Stomach (tissue), 9 donors: Measurements from ENCODE around the gene PYCR2. TPM values are rescaled to one million over a fixed set of nuclear protein-coding genes. Genes with fewer than 3 reads are reported as not detected.

Experiments used
- DNase-seq, 2 donors: peaks; one replicate each; pipeline versions ENCODE4 v3.0.0 to v3.0.0-alpha.2; 2013 to 2019
- H3K27ac ChIP-seq, 5 donors: fragments of 200-600 bp in 4 of 5; sonication (generic) in 4 of 5; one replicate each; pipeline ENCODE4 v1.5.1; 2013 to 2019; ENCODE audit warnings: mild to moderate bottlenecking in 1 of 5, moderate library complexity in 1 of 5
- H3K27me3 ChIP-seq, 3 donors: fragments of 200-600 bp; sonication (generic); one replicate each; pipeline ENCODE4 v1.5.1; 2017 to 2019; ENCODE audit warnings: mixed run types in 1 of 3
- H3K36me3 ChIP-seq, 4 donors: fragments of 200-600 bp; sonication (generic); 1 replicate in 3 of 4; 2 replicates in 1 of 4; pipeline ENCODE4 v1.5.1; 2016 to 2019
- H3K4me1 ChIP-seq, 4 donors: fragments of 200-600 bp; sonication (generic); one replicate each; pipeline ENCODE4 v1.5.1; 2016 to 2019
- H3K4me3 ChIP-seq, 4 donors: fragments of 200-600 bp; sonication (generic) in 3 of 4; one replicate each; pipeline ENCODE4 v1.5.1; 2016 to 2019; ENCODE audit warnings: mild to moderate bottlenecking in 1 of 4
- H3K9me3 ChIP-seq, 4 donors: fragments of 200-600 bp; sonication (generic); one replicate each; pipeline ENCODE4 v1.5.1; 2016 to 2019
- EP300 ChIP-seq: sonication (generic); formaldehyde crosslinking; IDR thresholded peaks from one replicate; pipeline ENCODE4 v1.6.1; 2017; ENCODE audit warnings: antibody characterized with exemption
- POLR2A ChIP-seq, 4 donors: fragments of 450-650 bp; IDR thresholded peaks; one replicate each; pipeline ENCODE4 v1.6.1; 2016; ENCODE audit warnings: antibody characterized with exemption in 4 of 4, control low read depth in 2 of 4, mild to moderate bottlenecking in 1 of 4, moderate library complexity in 1 of 4
- POLR2AphosphoS5 ChIP-seq, 3 donors: sonication (generic); formaldehyde crosslinking; IDR thresholded peaks; one replicate each; pipeline ENCODE4 v1.6.1; 2016; ENCODE audit warnings: antibody characterized with exemption in 3 of 3
- WGBS, 5 donors: extraction: QIAGEN DNeasy Blood & Tissue Kit in 3 of 5; methylation state at CpG; one replicate each; pipeline versions ENCODE4 v1.1.5 to v1.1.7; 2013 to 2018; 5-methylcytosine and 5-hydroxymethylcytosine counted together
- intact Hi-C: fragments of 100-400 bp; cut with DNase I; formaldehyde crosslinking; loops from one replicate; pipeline ENCODE4 v1.15.1; 2023; ENCODE audit warnings: low total_unique reads
- polyA plus RNA-seq, 3 donors: library from polyadenylated mRNA; stranded (reverse); fragments of 200-250 nt; gene quantifications; one replicate each; pipeline ENCODE4 v1.2.3, GENCODE V29; 2013
- total RNA-seq, 5 donors: library from RNA; depleted of rRNA; stranded (reverse); fragments of >200 nt; gene quantifications; one replicate each; pipeline versions ENCODE4 v1.1.0 to v1.2.3, GENCODE V29; 2014 to 2016
- TF ChIP-seq, protein P1 (sequence below), 7 experiments: fragments of 450-650 bp in 4 of 7; fragments of 200-600 bp in 3 of 7; sonication (generic) in 3 of 7; IDR thresholded peaks; one replicate each; pipeline ENCODE4 v1.5.1; 2016 to 2019; ENCODE audit warnings: antibody characterized with exemption in 7 of 7, control low read depth in 2 of 7, mild to moderate bottlenecking in 1 of 7
- donor health status: healthy with polysubstance abuse.
- donor health status: Bipolar disorder and iron deficiency.
- donor health status: healthy.

Gene PYCR2
- total and polyA plus RNA-seq, 8 donors, result 20.1 to 59.4 (median 32.3) TPM

- Histone ChIP-seq H3K4me1 (no peaks in the 10 kb centered on the region), H3K27ac (no peak overlapping the region), H3K9me3 (no peaks in the 10 kb centered on the region), H3K36me3 (no peaks in the 10 kb centered on the region), H3K4me3 (no peak overlapping the region), H3K27me3 (peaks cover 0 to 13% (median 5%) of the 10 kb centered on the region in 3 donors)
- DNase-seq, result no peak
- intact Hi-C loops, result no loop called here
- no peak for TF ChIP-seq POLR2A (IDR thresholded peaks at IDR 0.05)
- TF ChIP-seq EP300, result no peak
- TF ChIP-seq, protein P1, sequence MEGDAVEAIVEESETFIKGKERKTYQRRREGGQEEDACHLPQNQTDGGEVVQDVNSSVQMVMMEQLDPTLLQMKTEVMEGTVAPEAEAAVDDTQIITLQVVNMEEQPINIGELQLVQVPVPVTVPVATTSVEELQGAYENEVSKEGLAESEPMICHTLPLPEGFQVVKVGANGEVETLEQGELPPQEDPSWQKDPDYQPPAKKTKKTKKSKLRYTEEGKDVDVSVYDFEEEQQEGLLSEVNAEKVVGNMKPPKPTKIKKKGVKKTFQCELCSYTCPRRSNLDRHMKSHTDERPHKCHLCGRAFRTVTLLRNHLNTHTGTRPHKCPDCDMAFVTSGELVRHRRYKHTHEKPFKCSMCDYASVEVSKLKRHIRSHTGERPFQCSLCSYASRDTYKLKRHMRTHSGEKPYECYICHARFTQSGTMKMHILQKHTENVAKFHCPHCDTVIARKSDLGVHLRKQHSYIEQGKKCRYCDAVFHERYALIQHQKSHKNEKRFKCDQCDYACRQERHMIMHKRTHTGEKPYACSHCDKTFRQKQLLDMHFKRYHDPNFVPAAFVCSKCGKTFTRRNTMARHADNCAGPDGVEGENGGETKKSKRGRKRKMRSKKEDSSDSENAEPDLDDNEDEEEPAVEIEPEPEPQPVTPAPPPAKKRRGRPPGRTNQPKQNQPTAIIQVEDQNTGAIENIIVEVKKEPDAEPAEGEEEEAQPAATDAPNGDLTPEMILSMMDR (IDR thresholded peaks at IDR 0.05), result no peak
- no peak for TF ChIP-seq POLR2AphosphoS5 (IDR thresholded peaks at IDR 0.05)
- WGBS, 5 donors, result 81 to 95% (median 86%) methylated on average over 1 of the region's 1 CpG
Measured at GRCh38 chr1:225954753-225955152, 30.7 kb upstream of the PYCR2 start.

DNA sequence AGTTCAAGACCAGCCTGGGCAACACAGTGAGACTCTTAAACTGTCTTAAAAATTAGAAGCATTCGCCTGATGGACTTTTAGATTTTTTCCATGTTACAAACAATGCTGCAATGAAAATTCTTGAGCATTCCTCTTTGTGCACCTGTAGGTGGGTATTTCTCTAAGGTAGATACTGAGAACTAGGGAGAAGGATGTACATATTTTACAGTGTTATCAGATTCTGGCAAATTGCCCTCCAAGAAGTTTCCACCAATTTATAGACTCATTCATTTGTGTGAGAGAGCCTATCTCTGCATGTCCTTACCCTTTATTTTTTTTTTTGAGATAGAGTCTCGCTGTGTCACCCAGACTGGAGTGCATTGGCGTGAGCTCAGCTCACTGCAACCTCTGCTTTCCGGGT lies 29.3 kb upstream of the PYCR2 start:
- TF ChIP-seq, protein P1 (IDR thresholded peaks at IDR 0.05), result no peak
- no peak for TF ChIP-seq EP300
- no peak for TF ChIP-seq POLR2AphosphoS5 (IDR thresholded peaks at IDR 0.05)
- TF ChIP-seq POLR2A (IDR thresholded peaks at IDR 0.05), result no peak
- no peak for DNase-seq
- H3K9me3 ChIP-seq, result no peaks in the 10 kb centered on the region
- intact Hi-C loops, result no loop called here
- 81 to 91% (median 86%) methylated on average over 4 of the region's 4 CpGs for WGBS, 5 donors
- H3K36me3 ChIP-seq, result no peaks in the 10 kb centered on the region
- H3K4me1 ChIP-seq, result no peaks in the 10 kb centered on the region
- H3K27me3 ChIP-seq, result peaks cover 0 to 13% (median 5%) of the 10 kb centered on the region in 3 donors
- H3K27ac ChIP-seq, result no peak overlapping the region
- H3K4me3 ChIP-seq, result no peak overlapping the region

DNA sequence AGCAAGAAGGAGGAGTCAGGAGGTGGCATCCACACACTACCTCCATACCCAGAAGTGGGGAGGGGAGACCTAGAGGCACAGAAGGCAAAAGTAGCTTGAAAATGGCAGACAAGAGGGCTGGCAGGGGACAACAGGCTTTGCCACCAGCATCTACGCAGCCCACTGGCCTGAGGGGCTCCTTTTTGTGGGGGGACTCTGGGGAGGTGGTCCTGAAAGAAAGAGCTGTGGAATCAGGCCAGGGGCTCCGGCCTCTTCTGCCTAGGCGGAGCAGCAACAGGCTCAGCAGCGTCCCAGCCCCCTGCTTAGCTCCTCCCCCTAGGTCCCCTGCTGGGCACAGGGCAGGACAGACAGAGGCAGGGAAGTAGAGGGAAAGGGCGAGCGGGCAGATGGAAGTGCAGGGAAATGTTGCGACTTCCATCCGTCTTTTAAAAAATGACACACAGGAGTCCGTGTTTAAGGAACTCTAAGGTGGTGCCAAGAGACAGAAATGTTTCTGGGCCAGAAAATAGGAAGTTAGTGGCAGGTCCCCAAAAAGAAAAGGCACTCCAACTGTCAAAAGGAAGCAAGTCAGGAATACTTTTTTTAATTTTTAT lies 27.0 kb upstream of the PYCR2 start:
- H3K9me3 ChIP-seq, result no peaks in the 10 kb centered on the region
- H3K27me3 ChIP-seq, result peaks cover 0 to 13% (median 5%) of the 10 kb centered on the region in 3 donors
- H3K27ac ChIP-seq, result no peak overlapping the region
- no peak for DNase-seq
- H3K4me1 ChIP-seq, result no peaks in the 10 kb centered on the region
- H3K36me3 ChIP-seq, result no peaks in the 10 kb centered on the region
- TF ChIP-seq POLR2A (IDR thresholded peaks at IDR 0.05), result no peak
- no peak for TF ChIP-seq POLR2AphosphoS5 (IDR thresholded peaks at IDR 0.05)
- TF ChIP-seq EP300, result no peak
- TF ChIP-seq, protein P1 (IDR thresholded peaks at IDR 0.05), result no peak
- intact Hi-C loops, result no loop called here
- no peak overlapping the region for H3K4me3 ChIP-seq
- WGBS, 5 donors, result 50 to 75% (median 65%) methylated on average over 9 of the region's 9 CpGs

GRCh38 chr1:225949041-225949440 lies 25.0 kb upstream of the PYCR2 start:
- peaks cover 0 to 13% (median 5%) of the 10 kb centered on the region in 3 donors for H3K27me3 ChIP-seq
- intact Hi-C loops, result no loop called here
- H3K4me3 ChIP-seq, result no peak overlapping the region
- no peak overlapping the region for H3K27ac ChIP-seq
- no peaks in the 10 kb centered on the region for H3K36me3 ChIP-seq
- no peaks in the 10 kb centered on the region for H3K4me1 ChIP-seq
- no peaks in the 10 kb centered on the region for H3K9me3 ChIP-seq
- WGBS, 5 donors, result 57 to 68% (median 63%) methylated on average over 6 of the region's 6 CpGs
- no peak for TF ChIP-seq POLR2AphosphoS5 (IDR thresholded peaks at IDR 0.05)
- TF ChIP-seq, protein P1 (IDR thresholded peaks at IDR 0.05), result no peak
- no peak for TF ChIP-seq POLR2A (IDR thresholded peaks at IDR 0.05)
- no peak for DNase-seq
